ENCODE data around the gene CTNNAL1.

The CTNNAL1 gene

DNA sequence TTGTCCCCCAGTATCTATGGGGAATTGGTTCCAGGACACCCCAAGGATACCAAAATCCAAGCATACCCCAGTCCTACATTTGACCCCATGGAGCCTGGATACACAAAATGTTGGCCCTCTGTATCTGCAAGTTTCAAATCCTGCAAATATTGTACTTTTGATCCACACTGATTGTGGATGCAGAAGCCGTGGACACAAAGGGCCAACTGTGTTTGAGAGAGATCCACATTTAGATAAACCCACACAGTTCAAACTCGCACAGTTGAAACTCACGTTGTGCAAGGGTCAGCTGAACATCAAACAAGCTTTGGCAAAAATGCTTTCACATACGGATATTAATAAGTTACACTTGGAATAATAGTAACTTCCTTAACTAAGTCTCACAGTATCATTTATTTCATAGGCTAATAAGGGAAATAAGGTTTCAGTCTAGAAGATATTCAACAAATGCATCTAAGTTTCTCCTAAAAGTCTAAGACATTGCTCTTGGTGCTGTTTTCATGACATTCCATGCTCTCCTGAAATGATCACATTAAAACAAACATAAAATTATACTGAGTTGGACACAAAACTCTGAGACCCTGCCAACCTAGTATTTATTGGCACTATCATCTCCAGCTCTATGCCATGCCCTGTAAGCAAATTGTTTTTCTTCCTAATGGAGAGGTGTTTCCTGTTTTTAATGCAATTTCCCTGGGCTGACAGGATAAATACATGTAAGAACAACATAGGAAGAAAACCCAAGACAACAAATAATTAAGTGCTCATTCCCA lies 118.9 kb downstream of the CTNNAL1 start:
- H3K9ac ChIP-seq (ENCODE audit: low read length): no peak overlapping the region
- no peaks in the 10 kb centered on the region for H3K9me3 ChIP-seq (ENCODE audit: low read length)
- no peak overlapping the region for H3K27ac ChIP-seq (ENCODE audit: low read depth, low read length, poor library complexity, severe bottlenecking)
- no peaks in the 10 kb centered on the region for H3K27me3 ChIP-seq (ENCODE audit: insufficient read depth, low read length)
- peaks cover 86% of the 10 kb centered on the region for H3K36me3 ChIP-seq (ENCODE audit: insufficient read depth, low read length)
- no peaks in the 10 kb centered on the region for H4K20me1 ChIP-seq (ENCODE audit: insufficient read depth, low read length)
- no peak overlapping the region for H3K4me3 ChIP-seq (ENCODE audit: low read depth, low read length, poor library complexity, severe bottlenecking)
- no peaks in the 10 kb centered on the region for H3K79me2 ChIP-seq (ENCODE audit: insufficient read depth, low read length)
- H3K4me2 ChIP-seq (ENCODE audit: low read length): no peak overlapping the region
- H3K4me1 ChIP-seq (ENCODE audit: insufficient read depth, low read length, severe bottlenecking): no peaks in the 10 kb centered on the region
- no peaks in the 10 kb centered on the region for H3K9me2 ChIP-seq (ENCODE audit: low read depth, low read length)
- no peak for TF ChIP-seq EZH2 (IDR thresholded peaks at IDR 0.05; ENCODE audit: borderline replicate concordance, low read length)
- TF ChIP-seq, protein P1, sequence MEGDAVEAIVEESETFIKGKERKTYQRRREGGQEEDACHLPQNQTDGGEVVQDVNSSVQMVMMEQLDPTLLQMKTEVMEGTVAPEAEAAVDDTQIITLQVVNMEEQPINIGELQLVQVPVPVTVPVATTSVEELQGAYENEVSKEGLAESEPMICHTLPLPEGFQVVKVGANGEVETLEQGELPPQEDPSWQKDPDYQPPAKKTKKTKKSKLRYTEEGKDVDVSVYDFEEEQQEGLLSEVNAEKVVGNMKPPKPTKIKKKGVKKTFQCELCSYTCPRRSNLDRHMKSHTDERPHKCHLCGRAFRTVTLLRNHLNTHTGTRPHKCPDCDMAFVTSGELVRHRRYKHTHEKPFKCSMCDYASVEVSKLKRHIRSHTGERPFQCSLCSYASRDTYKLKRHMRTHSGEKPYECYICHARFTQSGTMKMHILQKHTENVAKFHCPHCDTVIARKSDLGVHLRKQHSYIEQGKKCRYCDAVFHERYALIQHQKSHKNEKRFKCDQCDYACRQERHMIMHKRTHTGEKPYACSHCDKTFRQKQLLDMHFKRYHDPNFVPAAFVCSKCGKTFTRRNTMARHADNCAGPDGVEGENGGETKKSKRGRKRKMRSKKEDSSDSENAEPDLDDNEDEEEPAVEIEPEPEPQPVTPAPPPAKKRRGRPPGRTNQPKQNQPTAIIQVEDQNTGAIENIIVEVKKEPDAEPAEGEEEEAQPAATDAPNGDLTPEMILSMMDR (IDR thresholded peaks at IDR 0.05; ENCODE audit: low read length): no peak
- H3F3A ChIP-seq (ENCODE audit: insufficient read depth, low read length): no peaks in the 10 kb centered on the region
- H2AFZ ChIP-seq (ENCODE audit: low read length): no peak overlapping the region

All from OCI-LY1 (cell line).